Pancreas (tissue), 10 donors: ENCODE data around the gene DYNC1LI1. TPM values are rescaled to one million over a fixed set of nuclear protein-coding genes. Genes with fewer than 3 reads are reported as not detected.

ENCODE experiments used
- ATAC-seq, 4 donors: fragments of 200-7000 bp; cut with Tn5 transposase; one replicate each; pipeline versions ENCODE4 v1.8.0 to v1.9.1; 2020; ENCODE audit warnings: mild to moderate bottlenecking in 4 of 4, moderate library complexity in 4 of 4
- DNase-seq, 6 donors: peaks; one replicate each; pipeline ENCODE4 v3.0.0-alpha.2; 2020
- FAIRE-seq: peaks from 2 replicates; lab custom pipeline; 2012; peaks lifted over from hg19 to GRCh38; lab: Jason Lieb, UNC
- H3K27ac ChIP-seq, 4 donors: fragments of 200-600 bp; sonication (generic); 1 replicate in 3 of 4; 2 replicates in 1 of 4; pipeline versions ENCODE4 v1.5.0 to v1.8.0; 2020
- H3K27me3 ChIP-seq, 4 donors: fragments of 200-600 bp; one replicate each; pipeline ENCODE4 v1.8.0; 2021
- H3K36me3 ChIP-seq, 3 donors: fragments of 200-600 bp; sonication (generic) in 1 of 3; one replicate each; pipeline versions ENCODE4 v1.5.0 to v1.8.0; 2020 to 2021
- H3K4me1 ChIP-seq, 3 donors: fragments of 200-600 bp; one replicate each; pipeline ENCODE4 v1.8.0; 2021
- H3K4me3 ChIP-seq, 4 donors: fragments of 200-600 bp; sonication (generic) in 2 of 4; one replicate each; pipeline versions ENCODE4 v1.5.0 to v1.8.0; 2020 to 2021
- H3K9me3 ChIP-seq, 4 donors: fragments of 200-600 bp; one replicate each; pipeline ENCODE4 v1.8.0; 2021
- WGBS, 2 donors: extraction: QIAGEN DNeasy Blood & Tissue Kit; methylation state at CpG; one replicate each; pipeline ENCODE4 v1.1.7; 2013; 5-methylcytosine and 5-hydroxymethylcytosine counted together
- intact Hi-C, 3 donors: fragments of 100-400 bp; cut with DNase I; formaldehyde crosslinking; loops; one replicate each; pipeline versions ENCODE4 v1.11.1 to v1.14.2; 2022
- polyA plus RNA-seq, 2 donors: library from polyadenylated mRNA; stranded (reverse); fragments of 200-250 nt; gene quantifications; one replicate each; pipeline ENCODE4 v1.2.3, GENCODE V29; 2013
- total RNA-seq, 6 donors: library from RNA; stranded (reverse); fragmentation: NEBNext Ultra II Directional in 4 of 6; extraction: Animal tissue kit (Norgen Biotek cat#: 25700) in 4 of 6; gene quantifications; one replicate each; pipeline versions ENCODE4 v1.2.1 to v1.2.4, GENCODE V29; 2021 to 2023
- TF ChIP-seq, protein P1 (sequence below), 4 donors: fragments of 200-600 bp; sonication (generic) in 3 of 4; IDR thresholded peaks; one replicate each; pipeline versions ENCODE4 v1.5.0 to v1.8.0; 2021; ENCODE audit warnings: antibody characterized with exemption in 4 of 4
- donor health status: healthy with polysubstance abuse.
- donor health status: DM: no; HTN: no; CAD: no; lungs with moderate emphysema.
- donor health status: DM: no; HTN: no; CAD: no.
- donor health status: control.
- donor health status: control.
- donor health status: Bipolar disorder and iron deficiency.
- donor health status: DM: yes; HTN: yes; CAD: no.
- donor health status: DM: no; HTN: no; CAD: no.
- donor health status: DM: no; HTN: no; CAD: no.
- donor health status: DM: yes; HTN: yes; CAD: no.

DYNC1LI1 gene
- total RNA-seq (10 to 100 TPM in 5 of 6 donors, 1 to 10 TPM in 1; 9.9 to 13.8 (median 10.5) TPM), polyA plus RNA-seq (10 to 100 TPM in 1 of 2 donors, 1 to 10 TPM in 1; 6.3 to 15.1 TPM)

- intact Hi-C loops: no loop called here
- Histone ChIP-seq H3K9me3 (no peaks in the 10 kb centered on the region), H3K27me3 (no peaks in the 10 kb centered on the region), H3K4me1 (peaks cover 9 to 27% (median 13%) of the 10 kb centered on the region in 3 donors), H3K36me3 (no peaks in the 10 kb centered on the region), H3K4me3 (peak within 1 kb of the TSS; percentile 55 to 99 (median 90)), H3K27ac (peak within 1 kb of the TSS; percentile 74 to 92 (median 90))
- TF ChIP-seq, protein P1, sequence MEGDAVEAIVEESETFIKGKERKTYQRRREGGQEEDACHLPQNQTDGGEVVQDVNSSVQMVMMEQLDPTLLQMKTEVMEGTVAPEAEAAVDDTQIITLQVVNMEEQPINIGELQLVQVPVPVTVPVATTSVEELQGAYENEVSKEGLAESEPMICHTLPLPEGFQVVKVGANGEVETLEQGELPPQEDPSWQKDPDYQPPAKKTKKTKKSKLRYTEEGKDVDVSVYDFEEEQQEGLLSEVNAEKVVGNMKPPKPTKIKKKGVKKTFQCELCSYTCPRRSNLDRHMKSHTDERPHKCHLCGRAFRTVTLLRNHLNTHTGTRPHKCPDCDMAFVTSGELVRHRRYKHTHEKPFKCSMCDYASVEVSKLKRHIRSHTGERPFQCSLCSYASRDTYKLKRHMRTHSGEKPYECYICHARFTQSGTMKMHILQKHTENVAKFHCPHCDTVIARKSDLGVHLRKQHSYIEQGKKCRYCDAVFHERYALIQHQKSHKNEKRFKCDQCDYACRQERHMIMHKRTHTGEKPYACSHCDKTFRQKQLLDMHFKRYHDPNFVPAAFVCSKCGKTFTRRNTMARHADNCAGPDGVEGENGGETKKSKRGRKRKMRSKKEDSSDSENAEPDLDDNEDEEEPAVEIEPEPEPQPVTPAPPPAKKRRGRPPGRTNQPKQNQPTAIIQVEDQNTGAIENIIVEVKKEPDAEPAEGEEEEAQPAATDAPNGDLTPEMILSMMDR (IDR thresholded peaks at IDR 0.05): no peak
- FAIRE-seq: no peak
- peak; percentile 92 to 98 (median 95) for DNase-seq
- ATAC-seq: peak; percentile 94 to 99 (median 98)
- WGBS, 2 donors: 1% methylated on average over 81 to 89 of the region's 89 CpGs
Observed at GRCh38 chr3:32570421-32571191, at the start of gene DYNC1LI1. Gene DYNC1LI1 (minus strand): TSS chr3:32570858. CDS start chr3:32570770, 88 bp downstream.

DNA sequence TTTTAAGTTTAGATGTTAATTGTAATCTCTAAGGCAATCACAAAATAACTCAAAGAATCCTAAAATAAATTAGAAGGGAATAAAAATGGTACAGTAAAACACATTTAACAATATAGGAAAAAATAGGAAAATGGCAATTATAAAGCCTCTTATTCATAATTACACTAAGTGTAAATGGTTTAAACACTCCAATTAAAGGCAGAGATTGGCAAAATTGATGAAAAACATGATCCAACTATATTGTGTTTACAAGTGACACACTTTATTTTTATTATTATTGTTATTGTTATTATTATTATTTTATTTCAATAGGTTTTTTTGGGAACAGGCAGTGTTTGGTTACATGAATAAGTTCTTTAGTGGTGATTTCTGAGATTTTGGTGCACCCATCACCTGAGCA lies 48.7 kb upstream of the DYNC1LI1 start:
- no peaks in the 10 kb centered on the region for H3K36me3 ChIP-seq
- no peaks in the 10 kb centered on the region for H3K9me3 ChIP-seq
- no peak overlapping the region for H3K4me3 ChIP-seq
- no peak for DNase-seq
- no peak overlapping the region for H3K27ac ChIP-seq
- FAIRE-seq: no peak
- H3K27me3 ChIP-seq: no peaks in the 10 kb centered on the region
- intact Hi-C loops: no loop called here
- TF ChIP-seq, protein P1 (IDR thresholded peaks at IDR 0.05): no peak
- H3K4me1 ChIP-seq: no peaks in the 10 kb centered on the region
- ATAC-seq: no peak

DNA sequence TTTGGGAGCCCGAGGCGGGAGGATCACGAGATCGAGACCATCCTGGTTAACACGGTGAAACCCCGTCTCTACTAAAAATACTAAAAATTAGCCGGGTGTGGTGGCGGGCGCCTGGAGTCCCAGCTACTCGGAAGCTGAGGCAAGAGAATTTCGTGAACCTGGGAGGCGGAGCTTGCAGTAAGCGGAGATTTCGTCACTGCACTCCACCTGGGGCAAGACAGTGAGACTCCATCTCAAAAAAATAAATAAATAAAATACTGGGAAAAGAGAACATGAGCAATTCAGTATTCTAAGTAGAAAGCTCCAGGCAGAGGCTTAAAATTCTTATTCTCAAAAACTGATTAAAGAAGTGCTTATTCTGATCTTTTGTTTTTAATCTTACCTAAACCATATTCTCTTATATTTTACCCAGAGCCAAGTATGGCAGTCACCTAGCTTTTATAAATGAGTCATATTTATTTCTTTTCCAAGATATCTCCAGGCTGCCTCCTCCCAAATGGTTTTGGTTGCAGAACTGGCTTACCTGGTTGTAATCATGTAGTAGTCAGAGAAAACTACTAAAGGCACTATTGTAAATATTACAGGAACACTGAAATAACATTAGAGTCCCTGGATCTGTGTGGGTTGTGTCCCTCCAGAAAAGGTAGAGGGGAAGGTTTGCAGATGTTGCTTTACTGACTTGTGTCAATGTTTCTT lies 45.8 kb upstream of the DYNC1LI1 start:
- no peaks in the 10 kb centered on the region for H3K36me3 ChIP-seq
- H3K4me3 ChIP-seq: no peak overlapping the region
- TF ChIP-seq, protein P1 (IDR thresholded peaks at IDR 0.05): no peak
- H3K4me1 ChIP-seq: no peaks in the 10 kb centered on the region
- no peak for FAIRE-seq
- H3K27ac ChIP-seq: no peak overlapping the region
- no peak for ATAC-seq
- no peaks in the 10 kb centered on the region for H3K27me3 ChIP-seq
- intact Hi-C loops: no loop called here
- DNase-seq: no peak
- WGBS, 2 donors: 88 to 93% methylated on average over 14 of the region's 14 CpGs
- H3K9me3 ChIP-seq: no peaks in the 10 kb centered on the region

- H3K27ac ChIP-seq: no peak overlapping the region
- WGBS, 2 donors: 54 to 57% methylated on average over 2 of the region's 2 CpGs
- no peaks in the 10 kb centered on the region for H3K36me3 ChIP-seq
- no peaks in the 10 kb centered on the region for H3K4me1 ChIP-seq
- no peaks in the 10 kb centered on the region for H3K9me3 ChIP-seq
- no peak for ATAC-seq
- TF ChIP-seq, protein P1 (IDR thresholded peaks at IDR 0.05): no peak
- DNase-seq: no peak
- intact Hi-C loops: no loop called here
- H3K27me3 ChIP-seq: no peaks in the 10 kb centered on the region
- H3K4me3 ChIP-seq: no peak overlapping the region
- no peak for FAIRE-seq
Observed at GRCh38 chr3:32614956-32615355, 44.3 kb upstream of the DYNC1LI1 start.
